Fibroblast of pulmonary artery (primary cell): ENCODE data around the gene MAB21L4.

Source experiments
- DNase-seq: peaks from one replicate; pipeline ENCODE4 v3.0.0-alpha.2; 2010; ENCODE audit warnings: low read depth
- H3K4me3 ChIP-seq: replicated peaks from 2 replicates; pipeline ENCODE4 v1.5.1; 2011; ENCODE audit warnings: low read depth, mild to moderate bottlenecking, control low read depth, low read length, moderate library complexity
- CTCF ChIP-seq: IDR thresholded peaks from 2 replicates; pipeline ENCODE4 v1.5.1; 2011; ENCODE audit warnings: mild to moderate bottlenecking, control low read depth, low read length, inconsistent platforms; ENCODE audit errors: missing control alignments

Gene MAB21L4

GRCh38 chr2:240928476-240929363 lies 32.8 kb upstream of the MAB21L4 start:
- no peak for DNase-seq
- no peak for TF ChIP-seq CTCF
- H3K4me3 ChIP-seq = no peak overlapping the region

GRCh38 chr2:240927390-240927781 lies 31.4 kb upstream of the MAB21L4 start:
- no peak for DNase-seq
- TF ChIP-seq CTCF = no peak
- H3K4me3 ChIP-seq = no peak overlapping the region

- peak overlapping the region; percentile 41 for H3K4me3 ChIP-seq
- TF ChIP-seq CTCF = no peak
- peak; percentile 39 for DNase-seq
These were observed 30.8 kb upstream of the MAB21L4 start for GRCh38 chr2:240926516-240927389.

GRCh38 chr2:240925568-240926515 lies 29.9 kb upstream of the MAB21L4 start:
- H3K4me3 ChIP-seq = no peak overlapping the region
- DNase-seq = no peak
- TF ChIP-seq CTCF = no peak

- no peak for DNase-seq
- H3K4me3 ChIP-seq = no peak overlapping the region
- no peak for TF ChIP-seq CTCF
These were observed 29.2 kb upstream of the MAB21L4 start for GRCh38 chr2:240925191-240925567.

GRCh38 chr2:240922982-240923537 lies 27.1 kb upstream of the MAB21L4 start:
- DNase-seq = no peak
- no peak for TF ChIP-seq CTCF
- H3K4me3 ChIP-seq = no peak overlapping the region
